IMR-90 (cell line): ENCODE data around the gene C2CD4C.

Source experiments
- BHLHE40 ChIP-seq: fragments of 150-350 bp; IDR thresholded peaks from 2 replicates; pipeline ENCODE4 v1.6.1; 2016; ENCODE audit warnings: mild to moderate bottlenecking, low read depth, low read length
- CEBPB ChIP-seq: IDR thresholded peaks from 2 replicates; pipeline ENCODE4 v1.6.1; 2012; ENCODE audit warnings: low read depth, low read length, improper control_type of control experiment
- CTCF ChIP-seq: conservative IDR thresholded peaks from 2 replicates; pipeline ENCODE4 v1.5.1; 2012; ENCODE audit warnings: mild to moderate bottlenecking, low read depth, low read length, improper control_type of control experiment
- MAFK ChIP-seq: IDR thresholded peaks from 2 replicates; pipeline ENCODE4 v1.6.1; 2012; ENCODE audit warnings: low read depth, low read length, improper control_type of control experiment
- MXI1 ChIP-seq: IDR thresholded peaks from 2 replicates; pipeline ENCODE4 v1.6.1; 2012; ENCODE audit warnings: low read depth, mild to moderate bottlenecking, low read length, moderate library complexity, borderline replicate concordance
- NFE2L2 ChIP-seq: fragments of 150-350 bp; IDR thresholded peaks from 2 replicates; pipeline ENCODE4 v1.6.1; 2016; ENCODE audit warnings: low read depth, mild to moderate bottlenecking, low read length
- POLR2A ChIP-seq: IDR thresholded peaks from 2 replicates; pipeline ENCODE4 v1.6.1; 2012; ENCODE audit warnings: mild to moderate bottlenecking, low read depth, low read length
- RAD21 ChIP-seq: IDR thresholded peaks from 2 replicates; pipeline ENCODE4 v1.6.1; 2012; ENCODE audit warnings: low read length, improper control_type of control experiment
- RCOR1 ChIP-seq: IDR thresholded peaks from 2 replicates; pipeline ENCODE4 v1.6.1; 2012; ENCODE audit warnings: mild to moderate bottlenecking, low read length, improper control_type of control experiment; ENCODE audit not compliant: insufficient replicate concordance
- SMC3 ChIP-seq: fragments of 150-350 bp; IDR thresholded peaks from 2 replicates; pipeline ENCODE4 v1.6.1; 2016; ENCODE audit warnings: low read depth, mild to moderate bottlenecking, antibody characterized with exemption, low read length, moderate library complexity

- TF ChIP-seq POLR2A (no peak), RCOR1 (no peak), MXI1 (no peak), CTCF (no peak), RAD21 (no peak), BHLHE40 (no peak), SMC3 (no peak), CEBPB (no peak), NFE2L2 (no peak), MAFK (no peak)
These were observed 26.2 kb upstream of the C2CD4C start for GRCh38 chr19:435056-435706.
